Measurements from ENCODE around the gene DBNDD1.

DNA sequence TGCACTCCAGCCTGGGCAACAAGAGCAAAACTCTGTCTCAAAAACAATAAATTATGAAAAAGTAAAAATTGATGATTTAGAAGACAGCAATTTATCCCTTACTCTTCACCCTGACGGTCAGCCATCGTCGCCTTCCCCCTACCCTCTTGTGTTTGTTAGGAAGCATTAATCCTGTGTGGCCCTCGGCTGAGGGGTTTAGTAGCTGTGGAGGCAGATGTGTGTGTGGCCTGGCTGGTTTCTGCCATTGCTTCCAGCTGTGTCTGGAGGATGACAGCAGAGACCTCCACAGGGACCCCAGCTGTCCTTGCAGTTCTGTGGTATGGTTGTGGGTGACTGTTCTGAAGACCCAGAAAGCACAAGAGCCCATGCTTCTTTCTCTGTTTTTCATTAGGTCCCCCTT lies 25.9 kb downstream of the DBNDD1 start:
- TF ChIP-seq POLR2A (IDR thresholded peaks at IDR 0.05; ENCODE audit: low read length) (no peak), GATA1 (IDR thresholded peaks at IDR 0.05; ENCODE audit: low read depth, low read length) (no peak)

Data from erythroblast (primary cell).